Endothelial cell of umbilical vein (primary cell): ENCODE measurements around the gene ZNF74. TPM values are rescaled to one million over a fixed set of nuclear protein-coding genes. Genes with fewer than 3 reads are reported as not detected.

Experiments used
- BruUV-seq: library from RNA; stranded (reverse); fragments of 400-500 nt; replicated peaks from 2 replicates; lab custom pipeline; 2021; lab: Mats Ljungman, UMichigan
- CTCF ChIA-PET: fragments of 300-600, 350-600 bp; sonication (Branson Sonifier 250); formaldehyde crosslinking; loops from one replicate; lab custom pipeline; 2021; ENCODE audit warnings: antibody characterized with exemption, inconsistent platforms; lab: Charles Lee
- POLR2A ChIA-PET: fragments of 300-600, 350-600 bp; sonication (Branson Sonifier 250); formaldehyde crosslinking; loops from one replicate; lab custom pipeline; 2021; ENCODE audit warnings: antibody characterized with exemption, inconsistent platforms; lab: Charles Lee
- DNase-seq: peaks from one replicate; pipeline ENCODE4 v3.0.0-alpha.2; 2011; ENCODE audit warnings: low read depth, low spot score
- FAIRE-seq: peaks from 2 replicates; lab custom pipeline; 2011; peaks lifted over from hg19 to GRCh38; lab: Jason Lieb, UNC
- H2AFZ ChIP-seq: 2 replicates; pipeline ENCODE4 v1.6.0; 2012; ENCODE audit warnings: low read depth, low read length, control low read depth, inconsistent platforms
- H3K27ac ChIP-seq: 2 replicates; pipeline ENCODE4 v1.5.1; 2011; ENCODE audit warnings: low read depth, mild to moderate bottlenecking, control low read depth, low read length, moderate library complexity; ENCODE audit not compliant: insufficient read depth
- H3K27me3 ChIP-seq, 2 experiments: 2 replicates each; pipeline versions ENCODE4 v1.6.0 to v1.6.1; 2011; ENCODE audit warnings: low read length in 2 of 2, mixed read lengths in 1 of 2; ENCODE audit not compliant: control insufficient read depth in 2 of 2, insufficient read depth in 2 of 2
- H3K36me3 ChIP-seq, 2 experiments: 2 replicates in 1 of 2; 3 replicates in 1 of 2; pipeline ENCODE4 v1.5.1; 2011; ENCODE audit warnings: low read length in 2 of 2, mild to moderate bottlenecking in 1 of 2, moderate library complexity in 1 of 2; ENCODE audit not compliant: control insufficient read depth in 2 of 2, insufficient read depth in 2 of 2; ENCODE audit errors: extremely low read depth in 1 of 2
- H3K4me1 ChIP-seq: 3 replicates; pipeline ENCODE4 v1.5.1; 2011; ENCODE audit warnings: mild to moderate bottlenecking, low read length; ENCODE audit not compliant: control insufficient read depth, insufficient read depth; ENCODE audit errors: extremely low read depth
- H3K4me2 ChIP-seq: 2 replicates; pipeline ENCODE4 v1.6.1; 2011; ENCODE audit warnings: low read length, control low read depth, mixed read lengths; ENCODE audit not compliant: insufficient read depth
- H3K4me3 ChIP-seq, 3 experiments: fragments of 200-600 bp in 1 of 3; sonication (generic), shearing (Covaris generic) in 1 of 3; replicated peaks in 1 of 3; 2 replicates each; pipeline ENCODE4 v1.5.1; 2011 to 2016; ENCODE audit warnings: control low read depth in 3 of 3, low read length in 3 of 3, mild to moderate bottlenecking in 2 of 3, inconsistent platforms in 1 of 3, low read depth in 1 of 3, moderate library complexity in 1 of 3; ENCODE audit not compliant: insufficient read depth in 1 of 3
- H3K79me2 ChIP-seq: 2 replicates; pipeline ENCODE4 v1.6.0; 2012; ENCODE audit warnings: low read length, inconsistent platforms; ENCODE audit not compliant: control insufficient read depth, insufficient read depth
- H3K9ac ChIP-seq: replicated peaks from 2 replicates; pipeline ENCODE3; 2011; ENCODE audit warnings: low read length, control low read depth; ENCODE audit not compliant: insufficient read depth; ENCODE audit errors: extremely low read depth
- H3K9me1 ChIP-seq: replicated peaks from 3 replicates; pipeline ENCODE4 v1.6.0; 2011; ENCODE audit warnings: mild to moderate bottlenecking, low read length; ENCODE audit not compliant: control insufficient read depth, insufficient read depth; ENCODE audit errors: extremely low read depth
- H3K9me3 ChIP-seq: replicated peaks from 2 replicates; pipeline ENCODE4 v1.5.1; 2012; ENCODE audit warnings: low read length, inconsistent platforms; ENCODE audit not compliant: control insufficient read depth, insufficient read depth
- H4K20me1 ChIP-seq: replicated peaks from 2 replicates; pipeline ENCODE3; 2011; ENCODE audit warnings: mild to moderate bottlenecking, low read length; ENCODE audit not compliant: control insufficient read depth, insufficient read depth; ENCODE audit errors: extremely low read depth
- CTCF ChIP-seq, 2 donors: IDR thresholded peaks; 1 replicate in 1 of 2; 2 replicates in 1 of 2; pipeline ENCODE4 v1.5.1; 2011; ENCODE audit warnings: low read length in 2 of 2, mild to moderate bottlenecking in 2 of 2, moderate library complexity in 2 of 2, control low read depth in 1 of 2, inconsistent platforms in 1 of 2, low read depth in 1 of 2; ENCODE audit not compliant: insufficient read depth in 1 of 2; ENCODE audit errors: extremely low read depth in 1 of 2
- EZH2 ChIP-seq: IDR thresholded peaks from 2 replicates; pipeline ENCODE4 v1.6.1; 2012; ENCODE audit warnings: borderline replicate concordance, low read depth, mild to moderate bottlenecking, moderate library complexity, low read length, inconsistent platforms; ENCODE audit not compliant: severe bottlenecking
- FOS ChIP-seq: IDR thresholded peaks from 2 replicates; pipeline ENCODE4 v1.6.1; 2011; ENCODE audit warnings: mild to moderate bottlenecking, low read length, moderate library complexity, borderline replicate concordance; ENCODE audit not compliant: insufficient read depth
- GATA2 ChIP-seq: IDR thresholded peaks from 2 replicates; pipeline ENCODE4 v1.7.0; 2011; ENCODE audit warnings: low read depth, mild to moderate bottlenecking, moderate library complexity, mixed read lengths, low read length; ENCODE audit not compliant: insufficient read length, insufficient read depth
- JUN ChIP-seq: IDR thresholded peaks from 2 replicates; pipeline ENCODE4 v1.6.1; 2011; ENCODE audit warnings: borderline replicate concordance, low read depth; ENCODE audit not compliant: insufficient read length, insufficient read depth
- MAX ChIP-seq: IDR thresholded peaks from 2 replicates; pipeline ENCODE4 v1.6.1; 2011; ENCODE audit not compliant: insufficient read depth, insufficient read length
- MYC ChIP-seq: IDR thresholded peaks from one replicate; pipeline ENCODE4 v1.6.1; 2011; ENCODE audit warnings: mild to moderate bottlenecking, low read depth, low read length
- POLR2A ChIP-seq: IDR thresholded peaks from 2 replicates; pipeline ENCODE4 v1.6.1; 2012; ENCODE audit warnings: low read depth, mild to moderate bottlenecking, control low read depth, low read length
- POLR2AphosphoS5 ChIP-seq: IDR thresholded peaks from 2 replicates; pipeline ENCODE4 v1.6.1; 2012; ENCODE audit warnings: low read depth, mild to moderate bottlenecking, control low read depth, low read length, moderate library complexity; ENCODE audit not compliant: insufficient read depth
- dilution Hi-C: fragments of 300-500 bp; cut with MboI; formaldehyde crosslinking; loops from one replicate; pipeline ENCODE4 v1.15.0; 2019; ENCODE audit warnings: low sequenced_read_pairs; ENCODE audit not compliant: extremely low pct_ligation_motif_present
- intact Hi-C: fragments of 100-400 bp; cut with micrococcal nuclease; formaldehyde crosslinking; loops from one replicate; pipeline ENCODE4 v1.10.0; 2022
- polyA plus RNA-seq, 4 experiments: library from polyadenylated mRNA; depleted of rRNA in 3 of 4; stranded (reverse) in 3 of 4; unstranded in 1 of 4; fragments of >200 nt; gene quantifications; 2 replicates each; pipeline versions ENCODE4 v1.2.1 to v1.2.3, GENCODE V29; 2011 to 2012; ENCODE audit warnings: missing spikeins in 1 of 4
- total RNA-seq: library from RNA; stranded (reverse); gene quantifications from 2 replicates; pipeline ENCODE4 v1.2.3, GENCODE V29; 2021

Gene ZNF74
- total and polyA plus RNA-seq, 2 donors (not counting 3 experiments of a cell fraction or from before 2014, with no cell fraction given) = 8.6 to 13.4 TPM

GRCh38 chr22:20427104-20427944 is 33.4 kb downstream of the ZNF74 start:
- Histone ChIP-seq H3K9me3 (no peaks in the 10 kb centered on the region), H3K36me3 (peaks cover 4 to 18% of the 10 kb centered on the region in 2 experiments), H3K4me3 (no peak overlapping the region), H4K20me1 (peaks cover 2% of the 10 kb centered on the region), H3K9ac (no peak overlapping the region), H3K4me2 (no peak overlapping the region), H3K27ac (no peak overlapping the region), H3K9me1 (no peaks in the 10 kb centered on the region), H3K79me2 (no peaks in the 10 kb centered on the region), H3K4me1 (peaks cover 4% of the 10 kb centered on the region), H2AFZ (no peak overlapping the region), H3K27me3 (no peaks in the 10 kb centered on the region)
- TF ChIP-seq EZH2 (no peak), FOS (no peak), CTCF (IDR thresholded peaks at IDR 0.05; ENCODE audit: extremely low read depth in 1 of 2, insufficient read depth in 1 of 2, low read depth in 1 of 2, low read length in 2 of 2) (no peak), POLR2A (no peak), MAX (no peak), GATA2 (no peak), MYC (no peak), POLR2AphosphoS5 (no peak), JUN (no peak)
- DNase-seq (no peak), FAIRE-seq (no peak)
- BruUV-seq = no TSS peak
- ChIA-PET POLR2A (no interaction called here), CTCF (interaction anchor here (1.0 to 2.6 kb wide), 2 partner anchors 9 to 29 kb away, joined by 3 to 23 read pairs; no protein-coding TSS in a partner anchor)
- dilution Hi-C loops (no loop called here), intact Hi-C loops (no loop called here)
